Keratinocyte (primary cell): ENCODE data around the gene TLE7. TPM values are rescaled to one million over a fixed set of nuclear protein-coding genes. Genes with fewer than 3 reads are reported as not detected.

Experiments
- DNase-seq: peaks from one replicate; pipeline ENCODE4 v3.0.0-alpha.2; 2011; ENCODE audit warnings: low read depth, missing footprints, low spot score
- FAIRE-seq: peaks from 2 replicates; lab custom pipeline; 2011; peaks lifted over from hg19 to GRCh38; lab: Jason Lieb, UNC
- H2AFZ ChIP-seq: 2 replicates; pipeline ENCODE4 v1.6.0; 2012; ENCODE audit warnings: low read length, control low read depth, inconsistent platforms; ENCODE audit not compliant: control insufficient read depth
- H3K27ac ChIP-seq: 2 replicates; pipeline ENCODE4 v1.5.1; 2011; ENCODE audit warnings: low read length; ENCODE audit not compliant: control insufficient read depth, insufficient read depth
- H3K27me3 ChIP-seq: 3 replicates; pipeline ENCODE4 v1.6.0; 2011; ENCODE audit warnings: low read length; ENCODE audit not compliant: control insufficient read depth, insufficient read depth; ENCODE audit errors: extremely low read depth
- H3K36me3 ChIP-seq, 2 experiments: 2 replicates in 1 of 2; 3 replicates in 1 of 2; pipeline ENCODE4 v1.5.1; 2011; ENCODE audit warnings: low read length in 2 of 2, mild to moderate bottlenecking in 1 of 2; ENCODE audit not compliant: control insufficient read depth in 2 of 2, insufficient read depth in 2 of 2; ENCODE audit errors: extremely low read depth in 1 of 2
- H3K4me1 ChIP-seq: 3 replicates; pipeline ENCODE4 v1.5.1; 2011; ENCODE audit warnings: low read length; ENCODE audit not compliant: control insufficient read depth, insufficient read depth; ENCODE audit errors: extremely low read depth
- H3K4me2 ChIP-seq: 3 replicates; pipeline ENCODE4 v1.6.0; 2011; ENCODE audit warnings: low read depth, low read length; ENCODE audit not compliant: control insufficient read depth, insufficient read depth; ENCODE audit errors: extremely low read depth
- H3K4me3 ChIP-seq, 3 experiments: fragments of 200-600 bp in 1 of 3; sonication (generic) in 1 of 3; 2 replicates in 2 of 3; 3 replicates in 1 of 3; pipeline ENCODE4 v1.5.1; 2011 to 2016; ENCODE audit warnings: low read length in 3 of 3, mild to moderate bottlenecking in 3 of 3, control low read depth in 2 of 3, inconsistent platforms in 1 of 3, low read depth in 1 of 3, mixed read lengths in 1 of 3, mixed run types in 1 of 3, moderate library complexity in 1 of 3; ENCODE audit not compliant: control insufficient read depth in 2 of 3, insufficient read depth in 2 of 3; ENCODE audit errors: extremely low read depth in 1 of 3
- H3K79me2 ChIP-seq: 2 replicates; pipeline ENCODE4 v1.6.0; 2012; ENCODE audit warnings: low read length; ENCODE audit not compliant: control insufficient read depth, insufficient read depth
- H3K9ac ChIP-seq: 3 replicates; pipeline ENCODE4 v1.6.0; 2011; ENCODE audit warnings: low read length; ENCODE audit not compliant: control insufficient read depth, insufficient read depth; ENCODE audit errors: extremely low read depth
- H3K9me1 ChIP-seq: 3 replicates; pipeline ENCODE4 v1.6.0; 2011; ENCODE audit warnings: low read length; ENCODE audit not compliant: control insufficient read depth, insufficient read depth; ENCODE audit errors: extremely low read depth
- H3K9me3 ChIP-seq: 2 replicates; pipeline ENCODE4 v1.5.1; 2012; ENCODE audit warnings: low read depth, low read length; ENCODE audit not compliant: control insufficient read depth
- H4K20me1 ChIP-seq: 3 replicates; pipeline ENCODE4 v1.6.0; 2011; ENCODE audit warnings: low read length; ENCODE audit not compliant: control insufficient read depth, insufficient read depth; ENCODE audit errors: extremely low read depth
- CTCF ChIP-seq, 3 experiments: IDR thresholded peaks in 1 of 3; conservative IDR thresholded peaks in 1 of 3; optimal IDR thresholded peaks in 1 of 3; 2 replicates in 2 of 3; 3 replicates in 1 of 3; pipeline versions ENCODE3 to v1.5.1; 2011; ENCODE audit warnings: low read length in 3 of 3, mild to moderate bottlenecking in 3 of 3, moderate library complexity in 2 of 3, control low read depth in 1 of 3, inconsistent platforms in 1 of 3; ENCODE audit not compliant: insufficient read depth in 2 of 3; ENCODE audit errors: extremely low read depth in 1 of 3
- EZH2 ChIP-seq: IDR thresholded peaks from one replicate; pipeline ENCODE4 v1.6.1; 2012; ENCODE audit warnings: inconsistent platforms, mild to moderate bottlenecking, low read length, moderate library complexity
- dilution Hi-C: fragments of 300-500 bp; cut with MboI; formaldehyde crosslinking; loops from one replicate; pipeline ENCODE4 v1.7.0; 2020; ENCODE audit warnings: low sequenced_read_pairs; ENCODE audit not compliant: extremely low pct_ligation_motif_present
- polyA plus RNA-seq, 5 experiments: library from polyadenylated mRNA; depleted of rRNA in 3 of 5; stranded (reverse) in 3 of 5; stranded (forward) in 1 of 5; unstranded in 1 of 5; fragments of >200 nt; gene quantifications; 1 replicate in 1 of 5; 2 replicates in 3 of 5; 3 replicates in 1 of 5; pipeline versions ENCODE4 v1.2.1 to v1.2.3, GENCODE V29; 2011 to 2012; ENCODE audit warnings: missing spikeins in 2 of 5, low read depth in 1 of 5, low replicate concordance in 1 of 5

Gene TLE7
- polyA plus RNA-seq, 1 donor (not counting 4 experiments of a cell fraction or from before 2014, with no cell fraction given) = not detected

- dilution Hi-C loops = no loop called here
- no peaks in the 10 kb centered on the region for H4K20me1 ChIP-seq
Observed at GRCh38 chr16:71407731-71408130, 34.1 kb downstream of the TLE7 start.

GRCh38 chr16:71406724-71407123, 35.1 kb downstream of the TLE7 start:
- no peaks in the 10 kb centered on the region for H3K9me1 ChIP-seq
- dilution Hi-C loops = no loop called here
- no peak overlapping the region for H3K4me3 ChIP-seq
- H3K4me2 ChIP-seq = no peak overlapping the region
- H3K27ac ChIP-seq = no peak overlapping the region
- H3K4me1 ChIP-seq = no peaks in the 10 kb centered on the region
- no peaks in the 10 kb centered on the region for H3K36me3 ChIP-seq
- FAIRE-seq = no peak
- TF ChIP-seq EZH2 = no peak
- TF ChIP-seq CTCF (optimal IDR thresholded peaks at IDR 0.05 in 1 of 3, IDR thresholded peaks at IDR 0.05 in 1 of 3, conservative IDR thresholded peaks at IDR 0.05 in 1 of 3; ENCODE audit: extremely low read depth in 1 of 3, insufficient read depth in 2 of 3, low read length in 3 of 3) = no peak
- no peak overlapping the region for H2AFZ ChIP-seq
- no peaks in the 10 kb centered on the region for H3K9me3 ChIP-seq
- no peaks in the 10 kb centered on the region for H3K79me2 ChIP-seq
- DNase-seq = no peak
- no peak overlapping the region for H3K9ac ChIP-seq
- no peaks in the 10 kb centered on the region for H4K20me1 ChIP-seq
- H3K27me3 ChIP-seq = peaks cover 9% of the 10 kb centered on the region

More at GRCh38 chr16:71407731-71408130, 34.1 kb downstream of the TLE7 start:
- no peak for DNase-seq
- Histone ChIP-seq H3K4me2 (no peak overlapping the region), H3K9me3 (no peaks in the 10 kb centered on the region), H3K27me3 (peaks cover 9% of the 10 kb centered on the region), H3K79me2 (no peaks in the 10 kb centered on the region), H3K9ac (no peak overlapping the region), H3K9me1 (no peaks in the 10 kb centered on the region), H2AFZ (no peak overlapping the region), H3K36me3 (no peaks in the 10 kb centered on the region), H3K4me1 (no peaks in the 10 kb centered on the region), H3K27ac (no peak overlapping the region), H3K4me3 (no peak overlapping the region)
- no peak for FAIRE-seq
- TF ChIP-seq CTCF (optimal IDR thresholded peaks at IDR 0.05 in 1 of 3, IDR thresholded peaks at IDR 0.05 in 1 of 3, conservative IDR thresholded peaks at IDR 0.05 in 1 of 3; ENCODE audit: extremely low read depth in 1 of 3, insufficient read depth in 2 of 3, low read length in 3 of 3) (no peak), EZH2 (no peak)
